Right lobe of liver (tissue), 6 donors: Measurements from ENCODE around the gene CRYGA. TPM values are rescaled to one million over a fixed set of nuclear protein-coding genes. Genes with fewer than 3 reads are reported as not detected.

Experiments
- ATAC-seq, 4 donors: fragments of 200-7000 bp; cut with Tn5 transposase; one replicate each; pipeline ENCODE4 v1.9.1; 2020; ENCODE audit warnings: mild to moderate bottlenecking in 4 of 4, moderate library complexity in 4 of 4
- DNase-seq, 3 donors: peaks; one replicate each; pipeline ENCODE4 v3.0.0-alpha.2; 2020
- H3K27ac ChIP-seq, 3 donors: fragments of 200-600 bp; one replicate each; pipeline ENCODE4 v1.8.0; 2022
- H3K27me3 ChIP-seq, 2 donors: fragments of 200-600 bp; one replicate each; pipeline ENCODE4 v1.8.0; 2022
- H3K36me3 ChIP-seq, 4 donors: fragments of 200-600 bp; sonication (generic) in 1 of 4; one replicate each; pipeline versions ENCODE4 v1.5.1 to v1.8.0; 2017 to 2022; ENCODE audit warnings: control low read depth in 1 of 4
- H3K4me1 ChIP-seq, 4 donors: fragments of 200-600 bp; sonication (generic) in 1 of 4; one replicate each; pipeline versions ENCODE4 v1.5.1 to v1.8.0; 2017 to 2022; ENCODE audit warnings: control low read depth in 1 of 4
- H3K4me3 ChIP-seq, 3 donors: fragments of 200-600 bp; one replicate each; pipeline ENCODE4 v1.8.0; 2022
- H3K9me3 ChIP-seq, 4 donors: fragments of 200-600 bp; sonication (generic) in 1 of 4; one replicate each; pipeline versions ENCODE4 v1.5.1 to v1.8.0; 2017 to 2022; ENCODE audit warnings: control low read depth in 1 of 4
- POLR2A ChIP-seq: fragments of 450-650 bp; IDR thresholded peaks from one replicate; pipeline ENCODE4 v1.6.1; 2017; ENCODE audit warnings: antibody characterized with exemption, mild to moderate bottlenecking
- WGBS: methylation state at CpG from one replicate; pipeline ENCODE4 v1.1.6; 2018; ENCODE audit warnings: low coverage, low lambda C conversion rate; ENCODE audit not compliant: insufficient coverage; ENCODE audit errors: missing lambda C conversion rate; 5-methylcytosine and 5-hydroxymethylcytosine counted together
- intact Hi-C, 2 donors: fragments of 100-400 bp; cut with DNase I; formaldehyde crosslinking; loops; one replicate each; pipeline versions ENCODE4 v1.11.2 to v1.14.1; 2022
- long read RNA-seq: library from polyadenylated mRNA; unstranded; transcript quantifications from one replicate; pipeline ENCODE4 v2.0.0, GENCODE V29; 2019
- total RNA-seq, 6 experiments: library from RNA; depleted of rRNA in 2 of 6; stranded (reverse); fragments of >200 nt in 2 of 6; fragmentation: NEBNext Ultra II Directional in 3 of 6; extraction: Animal tissue kit (Norgen Biotek cat#: 25700) in 3 of 6; gene quantifications; one replicate each; pipeline versions ENCODE4 v1.1.0 to v1.2.4, GENCODE V29; 2016 to 2023
- TF ChIP-seq, protein P1 (sequence below), 4 donors: fragments of 200-600 bp in 3 of 4; fragments of 450-650 bp in 1 of 4; IDR thresholded peaks; one replicate each; pipeline versions ENCODE4 v1.5.1 to v1.8.0; 2016 to 2022; ENCODE audit warnings: antibody characterized with exemption in 4 of 4, mild to moderate bottlenecking in 2 of 4
- donor health status: DM: no; HTN: yes; CAD: no.
- donor health status: DM: no; HTN: no; CAD: no.
- donor health status: DM: no; HTN: no; CAD: no.
- donor health status: DM: no; HTN: yes; CAD: no.
- donor health status: DM: no; HTN: yes; CAD: no.

CRYGA gene, protein sequence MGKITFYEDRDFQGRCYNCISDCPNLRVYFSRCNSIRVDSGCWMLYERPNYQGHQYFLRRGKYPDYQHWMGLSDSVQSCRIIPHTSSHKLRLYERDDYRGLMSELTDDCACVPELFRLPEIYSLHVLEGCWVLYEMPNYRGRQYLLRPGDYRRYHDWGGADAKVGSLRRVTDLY
- total RNA-seq = not detected
- long read RNA-seq = 0 reads

DNA sequence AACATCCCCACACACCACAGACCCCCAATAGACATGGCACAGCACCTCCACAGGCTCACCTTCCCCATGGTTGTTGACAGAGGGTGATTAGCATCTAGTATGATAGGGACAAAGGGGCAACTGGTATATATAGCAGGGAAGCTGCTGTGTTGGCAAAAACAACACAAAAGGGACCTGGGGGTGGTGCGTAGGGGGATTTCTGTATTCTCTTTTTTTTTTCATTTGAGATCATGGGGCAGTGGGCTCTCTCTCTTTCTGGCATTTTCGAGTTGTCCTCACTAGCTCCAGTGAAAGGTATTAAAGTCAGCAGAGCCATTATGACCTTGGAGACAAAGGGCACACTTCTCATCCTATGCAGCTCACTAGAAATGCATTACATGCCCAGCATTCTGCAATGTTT lies at the start of gene CRYGA:
TSS of gene CRYGA (minus strand) at position 101 of the 400 bp plus-strand sequence. CDS start at position 68, 33 bp downstream.
- DNase-seq = no peak
- H3K36me3 ChIP-seq = no peaks in the 10 kb centered on the region
- no peak for ATAC-seq
- intact Hi-C loops = no loop called here
- H3K27me3 ChIP-seq = no peaks in the 10 kb centered on the region
- WGBS = 70% methylated on average over 2 of the region's 2 CpGs
- no peaks in the 10 kb centered on the region for H3K9me3 ChIP-seq
- no peak within 1 kb of the TSS for H3K27ac ChIP-seq
- H3K4me3 ChIP-seq = no peak within 1 kb of the TSS
- H3K4me1 ChIP-seq = no peaks in the 10 kb centered on the region
- no peak for TF ChIP-seq POLR2A
- TF ChIP-seq, protein P1, sequence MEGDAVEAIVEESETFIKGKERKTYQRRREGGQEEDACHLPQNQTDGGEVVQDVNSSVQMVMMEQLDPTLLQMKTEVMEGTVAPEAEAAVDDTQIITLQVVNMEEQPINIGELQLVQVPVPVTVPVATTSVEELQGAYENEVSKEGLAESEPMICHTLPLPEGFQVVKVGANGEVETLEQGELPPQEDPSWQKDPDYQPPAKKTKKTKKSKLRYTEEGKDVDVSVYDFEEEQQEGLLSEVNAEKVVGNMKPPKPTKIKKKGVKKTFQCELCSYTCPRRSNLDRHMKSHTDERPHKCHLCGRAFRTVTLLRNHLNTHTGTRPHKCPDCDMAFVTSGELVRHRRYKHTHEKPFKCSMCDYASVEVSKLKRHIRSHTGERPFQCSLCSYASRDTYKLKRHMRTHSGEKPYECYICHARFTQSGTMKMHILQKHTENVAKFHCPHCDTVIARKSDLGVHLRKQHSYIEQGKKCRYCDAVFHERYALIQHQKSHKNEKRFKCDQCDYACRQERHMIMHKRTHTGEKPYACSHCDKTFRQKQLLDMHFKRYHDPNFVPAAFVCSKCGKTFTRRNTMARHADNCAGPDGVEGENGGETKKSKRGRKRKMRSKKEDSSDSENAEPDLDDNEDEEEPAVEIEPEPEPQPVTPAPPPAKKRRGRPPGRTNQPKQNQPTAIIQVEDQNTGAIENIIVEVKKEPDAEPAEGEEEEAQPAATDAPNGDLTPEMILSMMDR (IDR thresholded peaks at IDR 0.05) = no peak

DNA sequence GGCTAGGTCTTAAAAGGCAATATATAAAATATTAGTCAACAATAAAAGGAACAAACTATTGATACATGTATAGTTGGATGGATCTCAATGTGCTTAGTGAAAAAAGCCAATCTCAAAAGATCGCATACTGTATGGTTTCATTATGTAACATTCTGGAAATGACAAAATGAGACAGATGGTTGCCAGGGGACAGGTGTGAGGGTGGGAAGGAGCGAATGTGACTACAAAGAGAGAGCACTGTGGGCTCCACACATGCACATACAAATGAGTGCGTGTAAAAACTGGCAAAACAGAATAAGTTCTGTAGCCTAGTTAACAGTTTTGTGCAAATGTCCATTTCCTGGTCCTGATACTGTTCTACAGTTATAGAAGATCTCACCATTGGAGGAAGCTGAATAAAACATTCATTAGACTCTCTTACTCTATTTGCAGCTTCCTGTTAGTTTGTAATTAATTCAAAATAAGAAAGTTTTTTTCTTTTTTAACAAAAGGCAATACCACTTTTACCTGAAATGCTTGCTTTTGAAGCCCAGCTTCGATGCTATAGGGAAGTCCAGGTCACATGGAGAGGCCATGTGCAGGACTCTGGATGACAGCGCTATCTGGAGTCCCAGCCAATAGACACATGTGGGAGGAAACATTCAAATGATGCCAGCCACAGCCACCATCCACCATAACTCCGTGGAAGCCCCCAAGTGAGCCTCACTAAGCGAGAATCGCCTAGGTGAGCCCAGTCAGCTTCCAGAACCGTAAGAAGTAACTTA lies 47.5 kb upstream of the CRYGA start:
- ATAC-seq (no peak), DNase-seq (no peak)
- Histone ChIP-seq H3K9me3 (no peaks in the 10 kb centered on the region), H3K4me3 (no peak overlapping the region), H3K27ac (no peak overlapping the region), H3K36me3 (no peaks in the 10 kb centered on the region), H3K27me3 (no peaks in the 10 kb centered on the region), H3K4me1 (no peaks in the 10 kb centered on the region)
- WGBS = 84% methylated on average over 8 of the region's 9 CpGs
- intact Hi-C loops = no loop called here
- TF ChIP-seq, protein P1 (IDR thresholded peaks at IDR 0.05) = no peak
- TF ChIP-seq POLR2A = no peak

DNA sequence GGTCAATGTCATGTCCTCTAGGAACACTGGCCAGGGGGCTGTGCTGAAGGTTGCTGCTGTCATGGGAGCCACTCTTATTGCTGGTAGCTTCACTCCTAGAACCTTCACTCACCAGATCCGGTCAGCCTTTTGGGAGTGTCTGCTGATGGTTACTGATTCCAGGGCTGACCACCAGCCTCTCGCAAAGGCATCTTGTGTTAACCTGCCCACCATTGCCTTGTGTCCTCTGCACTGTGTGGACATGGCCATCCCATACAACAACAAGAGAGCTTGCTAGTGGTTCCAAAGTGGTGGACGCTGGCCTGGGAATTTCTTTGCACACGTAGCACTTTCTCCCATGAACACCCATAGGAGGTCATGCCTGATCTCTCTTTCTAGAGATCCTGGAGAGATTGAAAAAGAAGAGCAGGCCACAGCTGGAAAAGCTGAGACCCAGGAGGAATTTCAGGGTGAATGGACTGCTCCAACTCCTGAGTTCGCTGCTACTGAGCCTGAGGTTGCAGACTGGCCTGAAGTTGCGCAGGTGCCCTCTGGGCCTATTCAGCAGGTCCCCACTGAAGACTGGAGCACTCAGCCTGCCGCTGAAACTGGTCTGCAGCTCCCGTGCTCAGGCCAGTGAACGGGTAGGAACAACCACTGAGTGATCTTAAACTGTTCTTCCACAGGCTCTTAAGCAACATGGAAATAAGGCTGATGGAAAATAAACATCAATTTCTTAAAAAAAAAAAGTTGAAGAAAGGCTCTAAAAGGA lies 45.1 kb upstream of the CRYGA start:
- intact Hi-C loops = no loop called here
- no peak for TF ChIP-seq POLR2A
- TF ChIP-seq, protein P1 (IDR thresholded peaks at IDR 0.05) = no peak
- H3K27ac ChIP-seq = no peak overlapping the region
- no peaks in the 10 kb centered on the region for H3K9me3 ChIP-seq
- WGBS = 85% methylated on average over 5 of the region's 9 CpGs
- H3K4me1 ChIP-seq = no peaks in the 10 kb centered on the region
- no peak overlapping the region for H3K4me3 ChIP-seq
- DNase-seq = no peak
- no peaks in the 10 kb centered on the region for H3K27me3 ChIP-seq
- peak in 1 of 4 donors; percentile 7 for ATAC-seq
- no peaks in the 10 kb centered on the region for H3K36me3 ChIP-seq

DNA sequence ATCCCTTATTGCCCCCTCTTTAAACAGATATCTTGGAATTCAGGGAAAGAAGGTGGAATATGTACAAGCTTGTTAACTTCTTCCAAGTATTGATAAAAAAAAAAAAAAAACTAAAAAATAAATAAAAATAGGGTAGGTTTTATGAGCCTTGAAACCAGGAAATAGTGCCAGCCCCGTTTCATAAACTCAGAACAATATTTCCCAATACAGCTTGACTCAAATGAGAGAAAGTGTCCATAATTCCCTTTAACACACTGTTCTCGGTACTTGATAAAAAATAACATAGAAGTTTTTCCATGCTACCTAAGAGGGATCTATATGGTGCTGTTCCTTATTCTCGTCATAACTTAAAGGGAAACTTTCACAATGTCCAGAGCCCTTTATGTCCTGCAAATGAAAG lies 44.4 kb upstream of the CRYGA start:
- no peaks in the 10 kb centered on the region for H3K9me3 ChIP-seq
- no peaks in the 10 kb centered on the region for H3K27me3 ChIP-seq
- intact Hi-C loops = no loop called here
- no peak overlapping the region for H3K27ac ChIP-seq
- no peaks in the 10 kb centered on the region for H3K36me3 ChIP-seq
- 33% methylated on average over 3 of the region's 3 CpGs for WGBS
- ATAC-seq (peak in 2 of 4 donors; percentile 45 to 51), DNase-seq (no peak)
- no peak for TF ChIP-seq POLR2A
- TF ChIP-seq, protein P1 (IDR thresholded peaks at IDR 0.05) = no peak
- H3K4me3 ChIP-seq = no peak overlapping the region
- H3K4me1 ChIP-seq = no peaks in the 10 kb centered on the region
